ENCODE data around the gene TUFT1.
"Not testable (repeated sequence)": the region's sequence is repeated elsewhere in the genome, so short reads cannot be mapped to it uniquely, and the experiment has no call there.

TUFT1 gene

GRCh38 chr1:151578941-151579340 lies 38.8 kb downstream of the TUFT1 start:
- Mint-ChIP-seq H3K36me3 (ENCODE audit: insufficient read depth) (peaks cover 2% of the 10 kb centered on the region), H3K27me3 (no peaks in the 10 kb centered on the region), H3K4me1 (no peaks in the 10 kb centered on the region), H3K27ac (ENCODE audit: low read depth) (no peak overlapping the region), H3K4me3 (no peak overlapping the region), H3K9me3 (no peaks in the 10 kb centered on the region)
- no peak for ATAC-seq (replicated peaks; ENCODE audit: extremely low read depth, poor library complexity, severe bottlenecking)
- no peak for DNase-seq (ENCODE audit: low spot score in 2 of 2)

- no peak for DNase-seq (ENCODE audit: low spot score in 2 of 2)
- ATAC-seq (replicated peaks; ENCODE audit: extremely low read depth, poor library complexity, severe bottlenecking) = no peak
- Mint-ChIP-seq H3K4me1 (no peaks in the 10 kb centered on the region), H3K4me3 (no peak overlapping the region), H3K9me3 (no peaks in the 10 kb centered on the region), H3K36me3 (ENCODE audit: insufficient read depth) (peaks cover 2% of the 10 kb centered on the region), H3K27ac (ENCODE audit: low read depth) (no peak overlapping the region), H3K27me3 (no peaks in the 10 kb centered on the region)
Measured at GRCh38 chr1:151579436-151580225, 39.5 kb downstream of the TUFT1 start.

- no peaks in the 10 kb centered on the region for H3K27me3 Mint-ChIP-seq
- no peak overlapping the region for H3K27ac Mint-ChIP-seq (ENCODE audit: low read depth)
- ATAC-seq (replicated peaks; ENCODE audit: extremely low read depth, poor library complexity, severe bottlenecking) = no peak
- no peak for DNase-seq (ENCODE audit: low spot score in 2 of 2)
- H3K9me3 Mint-ChIP-seq = no peaks in the 10 kb centered on the region
- H3K4me1 Mint-ChIP-seq = no peaks in the 10 kb centered on the region
- H3K36me3 Mint-ChIP-seq (ENCODE audit: insufficient read depth) = peaks cover 2% of the 10 kb centered on the region
- no peak overlapping the region for H3K4me3 Mint-ChIP-seq
Measured at GRCh38 chr1:151581451-151581850, 41.3 kb downstream of the TUFT1 start.

- H3K27me3 Mint-ChIP-seq = no peaks in the 10 kb centered on the region
Measured at GRCh38 chr1:151581921-151582320, 41.8 kb downstream of the TUFT1 start.

GRCh38 chr1:151583796-151584195 lies 43.7 kb downstream of the TUFT1 start:
- peaks cover 2% of the 10 kb centered on the region for H3K36me3 Mint-ChIP-seq (ENCODE audit: insufficient read depth)
- no peak for ATAC-seq (replicated peaks; ENCODE audit: extremely low read depth, poor library complexity, severe bottlenecking)
- H3K9me3 Mint-ChIP-seq = no peaks in the 10 kb centered on the region
- DNase-seq (ENCODE audit: low spot score in 2 of 2) = no peak
- H3K27me3 Mint-ChIP-seq = no peaks in the 10 kb centered on the region
- H3K27ac Mint-ChIP-seq (ENCODE audit: low read depth) = peak overlapping the region; percentile 15
- no peaks in the 10 kb centered on the region for H3K4me1 Mint-ChIP-seq
- H3K4me3 Mint-ChIP-seq = no peak overlapping the region

More at GRCh38 chr1:151581921-151582320, 41.8 kb downstream of the TUFT1 start:
- no peak overlapping the region for H3K27ac Mint-ChIP-seq (ENCODE audit: low read depth)
- DNase-seq (ENCODE audit: low spot score in 2 of 2) = no peak
- no peaks in the 10 kb centered on the region for H3K4me1 Mint-ChIP-seq
- no peaks in the 10 kb centered on the region for H3K9me3 Mint-ChIP-seq
- H3K4me3 Mint-ChIP-seq = no peak overlapping the region
- ATAC-seq (replicated peaks; ENCODE audit: extremely low read depth, poor library complexity, severe bottlenecking) = no peak
- peaks cover 2% of the 10 kb centered on the region for H3K36me3 Mint-ChIP-seq (ENCODE audit: insufficient read depth)

GRCh38 chr1:151584278-151584677 lies 44.2 kb downstream of the TUFT1 start:
- Mint-ChIP-seq H3K27me3 (no peaks in the 10 kb centered on the region), H3K9me3 (no peaks in the 10 kb centered on the region), H3K4me3 (no peak overlapping the region), H3K36me3 (ENCODE audit: insufficient read depth) (peaks cover 2% of the 10 kb centered on the region), H3K27ac (ENCODE audit: low read depth) (peak overlapping the region; percentile 15), H3K4me1 (no peaks in the 10 kb centered on the region)
- ATAC-seq (replicated peaks; ENCODE audit: extremely low read depth, poor library complexity, severe bottlenecking) (no peak), DNase-seq (ENCODE audit: low spot score in 2 of 2) (no peak)

- H3K9me3 Mint-ChIP-seq = no peaks in the 10 kb centered on the region
- H3K4me3 Mint-ChIP-seq = no peak overlapping the region
- no peaks in the 10 kb centered on the region for H3K27me3 Mint-ChIP-seq
- H3K4me1 Mint-ChIP-seq = no peaks in the 10 kb centered on the region
- H3K36me3 Mint-ChIP-seq (ENCODE audit: insufficient read depth) = peaks cover 2% of the 10 kb centered on the region
- H3K27ac Mint-ChIP-seq (ENCODE audit: low read depth) = peak overlapping the region; percentile 15
- ATAC-seq (replicated peaks; ENCODE audit: extremely low read depth, poor library complexity, severe bottlenecking) (no peak), DNase-seq (ENCODE audit: low spot score in 2 of 2) (no peak)
Measured at GRCh38 chr1:151584780-151585179, 44.7 kb downstream of the TUFT1 start.

- Mint-ChIP-seq H3K27ac (ENCODE audit: low read depth) (no peak overlapping the region), H3K36me3 (ENCODE audit: insufficient read depth) (peaks cover 2% of the 10 kb centered on the region), H3K4me3 (no peak overlapping the region), H3K9me3 (peaks cover under 1% of the 10 kb centered on the region), H3K4me1 (no peaks in the 10 kb centered on the region), H3K27me3 (no peaks in the 10 kb centered on the region)
- ATAC-seq (replicated peaks; ENCODE audit: extremely low read depth, poor library complexity, severe bottlenecking) = no peak
- no peak for DNase-seq (ENCODE audit: low spot score in 2 of 2)
Measured at GRCh38 chr1:151585622-151586021, 45.5 kb downstream of the TUFT1 start.

- ATAC-seq (replicated peaks; ENCODE audit: extremely low read depth, poor library complexity, severe bottlenecking) = no peak
- H3K36me3 Mint-ChIP-seq (ENCODE audit: insufficient read depth) = peaks cover 2% of the 10 kb centered on the region
- H3K4me1 Mint-ChIP-seq = peaks cover 7% of the 10 kb centered on the region
- DNase-seq (ENCODE audit: low spot score in 2 of 2) = no peak
- H3K4me3 Mint-ChIP-seq = no peak overlapping the region
- H3K9me3 Mint-ChIP-seq = peaks cover 5% of the 10 kb centered on the region
- no peak overlapping the region for H3K27ac Mint-ChIP-seq (ENCODE audit: low read depth)
- no peaks in the 10 kb centered on the region for H3K27me3 Mint-ChIP-seq
Measured at GRCh38 chr1:151590961-151591360, 50.9 kb downstream of the TUFT1 start.

- no peak overlapping the region for H3K4me3 Mint-ChIP-seq
- ATAC-seq (replicated peaks; ENCODE audit: extremely low read depth, poor library complexity, severe bottlenecking) = no peak
Measured at GRCh38 chr1:151593730-151594129, 53.6 kb downstream of the TUFT1 start.

GRCh38 chr1:151594143-151594625 lies 54.1 kb downstream of the TUFT1 start:
- DNase-seq (ENCODE audit: low spot score in 2 of 2) (peak; percentile 73 to 77), ATAC-seq (replicated peaks; ENCODE audit: extremely low read depth, poor library complexity, severe bottlenecking) (peak; percentile 91)
- H3K4me1 Mint-ChIP-seq = peaks cover 7% of the 10 kb centered on the region
- H3K4me3 Mint-ChIP-seq = no peak overlapping the region
- no peaks in the 10 kb centered on the region for H3K27me3 Mint-ChIP-seq
- peaks cover 2% of the 10 kb centered on the region for H3K36me3 Mint-ChIP-seq (ENCODE audit: insufficient read depth)
- peaks cover 5% of the 10 kb centered on the region for H3K9me3 Mint-ChIP-seq
- no peak overlapping the region for H3K27ac Mint-ChIP-seq (ENCODE audit: low read depth)

More at GRCh38 chr1:151593730-151594129, 53.6 kb downstream of the TUFT1 start:
- Mint-ChIP-seq H3K9me3 (peaks cover 5% of the 10 kb centered on the region), H3K4me1 (peaks cover 7% of the 10 kb centered on the region), H3K27me3 (no peaks in the 10 kb centered on the region), H3K27ac (ENCODE audit: low read depth) (no peak overlapping the region), H3K36me3 (ENCODE audit: insufficient read depth) (peaks cover 2% of the 10 kb centered on the region)
- no peak for DNase-seq (ENCODE audit: low spot score in 2 of 2)

- no peaks in the 10 kb centered on the region for H3K9me3 Mint-ChIP-seq
- H3K27me3 Mint-ChIP-seq = no peaks in the 10 kb centered on the region
- ATAC-seq (replicated peaks; ENCODE audit: extremely low read depth, poor library complexity, severe bottlenecking) (no peak), DNase-seq (ENCODE audit: low spot score in 2 of 2) (no peak)
- peaks cover 2% of the 10 kb centered on the region for H3K36me3 Mint-ChIP-seq (ENCODE audit: insufficient read depth)
- no peak overlapping the region for H3K4me3 Mint-ChIP-seq
- peaks cover 7% of the 10 kb centered on the region for H3K4me1 Mint-ChIP-seq
- no peak overlapping the region for H3K27ac Mint-ChIP-seq (ENCODE audit: low read depth)
Measured at GRCh38 chr1:151596166-151596953, 56.3 kb downstream of the TUFT1 start.

GRCh38 chr1:151602550-151602949 lies 62.4 kb downstream of the TUFT1 start:
- H3K27ac Mint-ChIP-seq (ENCODE audit: low read depth); H3K4me1 Mint-ChIP-seq; H3K9me3 Mint-ChIP-seq; ATAC-seq (replicated peaks; ENCODE audit: extremely low read depth, poor library complexity, severe bottlenecking); DNase-seq (ENCODE audit: low spot score in 2 of 2); H3K4me3 Mint-ChIP-seq; H3K36me3 Mint-ChIP-seq (ENCODE audit: insufficient read depth): not testable (repeated sequence)
- H3K27me3 Mint-ChIP-seq = peaks cover 33% of the 10 kb centered on the region
